Activated naive CD4-positive, alpha-beta T cell treated with anti-CD3 and anti-CD28 coated beads, Interleukin-2, amount 10 ng/mL, durations not matched to agents 7 days and 5 days (primary cell): ENCODE measurements around the gene NIP7.

Experiments
- CTCF ChIA-PET: fragments of 350-600 bp; sonication (Branson Sonifier 250); formaldehyde crosslinking; loops from one replicate; lab custom pipeline; 2021; ENCODE audit warnings: antibody characterized with exemption; lab: Charles Lee
- DNase-seq: peaks from one replicate; pipeline ENCODE4 v3.0.0-alpha.2; 2020
- H3K27ac Mint-ChIP-seq: one replicate; pipeline ENCODE4 v1.8.0; 2021; ENCODE audit warnings: mild to moderate bottlenecking, moderate library complexity, mixed read lengths
- H3K27me3 Mint-ChIP-seq: one replicate; pipeline ENCODE4 v1.8.0; 2021; ENCODE audit warnings: mild to moderate bottlenecking, mixed read lengths
- H3K36me3 Mint-ChIP-seq: one replicate; pipeline ENCODE4 v1.8.0; 2021; ENCODE audit warnings: mixed read lengths
- H3K4me1 Mint-ChIP-seq: one replicate; pipeline ENCODE4 v1.8.0; 2021; ENCODE audit warnings: mixed read lengths
- H3K4me3 Mint-ChIP-seq: one replicate; pipeline ENCODE4 v1.8.0; 2021; ENCODE audit warnings: mild to moderate bottlenecking, moderate library complexity, mixed read lengths
- H3K9me3 Mint-ChIP-seq: one replicate; pipeline ENCODE4 v1.8.0; 2021; ENCODE audit warnings: mixed read lengths

The NIP7 gene

GRCh38 chr16:69324013-69324531 is 15.5 kb upstream of the NIP7 start:
- no peak for DNase-seq
- Mint-ChIP-seq H3K4me1 (peaks cover 41% of the 10 kb centered on the region), H3K27me3 (no peaks in the 10 kb centered on the region), H3K9me3 (no peaks in the 10 kb centered on the region), H3K27ac (peak overlapping the region; percentile 37), H3K4me3 (no peak overlapping the region), H3K36me3 (peaks cover 57% of the 10 kb centered on the region)
- CTCF ChIA-PET, result no interaction called here

DNA sequence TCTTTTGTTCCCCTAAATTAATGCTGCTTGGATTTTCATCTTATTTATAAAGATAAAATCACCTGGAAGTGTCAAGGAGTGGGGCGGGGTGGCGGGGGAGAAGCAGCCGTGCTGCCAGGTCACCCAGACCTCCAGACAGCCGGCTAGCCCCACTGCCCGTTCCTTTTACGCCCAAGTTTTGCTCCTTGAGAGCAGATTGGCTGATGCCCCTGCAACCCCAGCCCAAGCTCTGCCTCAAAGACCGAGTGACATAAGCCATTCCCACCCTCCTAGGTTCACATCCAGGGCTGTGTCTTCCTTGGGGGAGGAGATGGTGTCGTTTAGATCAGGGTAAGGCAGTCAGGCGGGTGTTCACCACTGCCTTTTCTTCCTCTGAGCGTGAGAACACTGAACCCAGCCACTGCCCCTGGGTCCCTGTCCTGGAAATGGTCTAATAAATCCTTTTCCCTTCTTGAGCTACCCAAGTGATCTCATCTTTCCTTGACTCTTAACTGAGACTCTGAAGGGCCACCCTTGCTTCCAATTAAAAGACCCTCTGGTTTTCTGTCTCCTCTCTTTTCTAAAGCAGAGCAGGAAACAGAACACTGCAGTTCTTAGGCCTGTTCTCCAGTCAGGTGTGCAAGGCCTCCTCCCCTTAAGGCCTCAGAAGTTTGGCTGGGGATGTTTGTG is 14.9 kb upstream of the NIP7 start:
- Mint-ChIP-seq H3K4me3 (no peak overlapping the region), H3K27ac (no peak overlapping the region), H3K27me3 (no peaks in the 10 kb centered on the region), H3K9me3 (no peaks in the 10 kb centered on the region), H3K4me1 (peaks cover 47% of the 10 kb centered on the region), H3K36me3 (peaks cover 56% of the 10 kb centered on the region)
- DNase-seq, result no peak
- CTCF ChIA-PET, result no interaction called here

DNA sequence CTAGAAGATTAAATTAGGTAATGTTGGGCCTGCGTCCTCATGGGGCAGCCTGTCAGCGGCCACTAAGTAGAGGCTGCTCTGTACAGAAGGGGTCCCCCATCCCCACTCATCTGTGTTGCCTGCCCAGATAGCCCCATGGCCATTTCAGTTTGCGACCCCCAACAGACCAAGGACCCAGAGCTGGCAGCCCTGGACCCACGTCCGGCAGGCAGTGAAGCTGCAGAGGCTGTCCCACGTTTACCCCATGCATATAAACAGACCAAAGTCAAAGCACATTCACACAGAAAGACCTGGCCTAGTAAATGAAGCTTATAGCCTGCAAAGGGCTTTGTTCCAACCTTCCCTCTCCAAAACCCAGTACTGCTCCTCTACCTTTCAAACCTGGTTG is 13.8 kb upstream of the NIP7 start:
- H3K4me1 Mint-ChIP-seq, result peaks cover 47% of the 10 kb centered on the region
- no peaks in the 10 kb centered on the region for H3K27me3 Mint-ChIP-seq
- peaks cover 55% of the 10 kb centered on the region for H3K36me3 Mint-ChIP-seq
- H3K27ac Mint-ChIP-seq, result peak overlapping the region; percentile 52
- no peak overlapping the region for H3K4me3 Mint-ChIP-seq
- CTCF ChIA-PET, result no interaction called here
- DNase-seq, result no peak
- no peaks in the 10 kb centered on the region for H3K9me3 Mint-ChIP-seq

GRCh38 chr16:69326172-69326873 is 13.2 kb upstream of the NIP7 start:
- Mint-ChIP-seq H3K9me3 (no peaks in the 10 kb centered on the region), H3K36me3 (peaks cover 52% of the 10 kb centered on the region), H3K27me3 (no peaks in the 10 kb centered on the region), H3K27ac (no peak overlapping the region), H3K4me1 (peaks cover 52% of the 10 kb centered on the region), H3K4me3 (no peak overlapping the region)
- CTCF ChIA-PET, result no interaction called here
- no peak for DNase-seq

- H3K4me3 Mint-ChIP-seq, result no peak overlapping the region
- no peak overlapping the region for H3K27ac Mint-ChIP-seq
- H3K4me1 Mint-ChIP-seq, result peaks cover 47% of the 10 kb centered on the region
- H3K36me3 Mint-ChIP-seq, result peaks cover 45% of the 10 kb centered on the region
- DNase-seq, result no peak
- CTCF ChIA-PET, result interaction anchor here (1.3 kb wide), 1 partner anchor 12 kb away, joined by 3 read pairs; no protein-coding TSS in a partner anchor
- H3K9me3 Mint-ChIP-seq, result no peaks in the 10 kb centered on the region
- H3K27me3 Mint-ChIP-seq, result no peaks in the 10 kb centered on the region
Observed at GRCh38 chr16:69327585-69328310, 11.8 kb upstream of the NIP7 start.

DNA sequence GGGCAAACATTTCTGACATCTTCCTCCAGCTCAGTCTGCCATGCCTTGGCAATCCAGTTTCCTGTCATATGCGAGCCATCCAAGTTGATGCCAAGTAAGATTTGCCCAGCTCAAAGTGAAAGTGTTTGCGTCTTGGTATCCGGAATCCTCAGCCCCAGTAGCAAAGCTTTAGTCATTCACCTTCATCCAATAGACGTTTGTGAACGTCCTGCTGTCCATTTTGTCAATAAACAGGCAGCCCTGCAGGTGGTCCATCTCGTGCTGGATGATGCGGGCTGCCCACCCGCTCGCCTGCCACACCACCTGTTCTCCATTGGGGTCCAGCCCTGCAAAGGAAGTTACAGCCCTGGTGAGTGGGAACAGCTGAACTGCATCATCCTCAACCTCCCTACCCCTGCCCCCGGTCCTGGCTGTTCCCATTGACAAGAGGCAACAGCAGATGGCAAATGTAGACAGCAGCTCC is 10.7 kb upstream of the NIP7 start:
- no peak for DNase-seq
- Mint-ChIP-seq H3K27ac (peak overlapping the region; percentile 75), H3K27me3 (no peaks in the 10 kb centered on the region), H3K4me3 (peak overlapping the region; percentile 77), H3K4me1 (peaks cover 50% of the 10 kb centered on the region), H3K9me3 (no peaks in the 10 kb centered on the region), H3K36me3 (peaks cover 48% of the 10 kb centered on the region)
- CTCF ChIA-PET, result interaction anchor here (1.0 to 1.3 kb wide), 3 partner anchors 9 to 57 kb away, joined by 3 to 5 read pairs (median 3); partner anchors contain the start of gene TERF2

DNA sequence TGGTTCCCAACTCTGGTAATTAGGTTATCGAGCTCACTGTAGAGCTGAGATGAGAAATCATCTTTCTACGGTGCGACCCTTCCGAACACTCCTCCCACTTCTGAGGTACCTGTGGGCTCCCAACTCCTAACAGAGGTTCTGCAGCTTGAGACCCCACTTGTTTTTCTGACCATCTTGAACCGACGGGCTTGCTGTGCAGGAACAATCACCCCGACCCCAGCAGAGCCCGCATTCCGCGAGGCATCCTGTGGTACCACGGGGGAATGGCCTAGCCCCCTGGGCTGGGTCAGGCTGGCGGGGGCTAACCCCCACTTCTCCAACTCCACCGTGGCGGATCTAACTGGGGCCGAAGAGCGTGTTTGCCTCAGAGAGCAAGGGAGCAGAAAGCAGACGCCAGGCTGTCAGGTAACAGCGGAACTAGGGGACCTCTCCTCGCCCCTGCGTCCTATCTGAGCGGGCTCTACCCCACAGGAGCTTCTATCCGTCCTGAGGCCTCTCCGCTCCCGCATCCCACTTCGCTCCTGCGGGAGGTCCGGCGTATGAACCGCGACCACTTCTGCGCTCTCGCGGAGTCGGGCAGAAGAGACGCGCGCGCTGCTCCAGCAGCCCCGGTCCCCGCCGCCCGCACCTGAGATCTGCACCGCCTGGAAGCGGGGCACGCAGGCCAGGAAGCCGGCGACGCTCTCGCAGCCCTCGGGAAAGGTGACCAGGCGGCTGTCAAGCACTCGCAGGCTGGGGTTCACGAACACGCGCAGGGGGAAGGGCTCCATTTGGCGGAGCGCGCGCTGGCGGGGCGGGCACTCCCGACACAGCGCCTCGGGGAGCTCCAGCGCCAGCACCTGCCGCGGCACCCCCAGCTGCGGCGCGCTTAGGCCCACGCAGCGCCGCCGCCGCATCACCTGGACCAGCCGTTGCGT is 9.9 kb upstream of the NIP7 start:
- H3K27me3 Mint-ChIP-seq, result no peaks in the 10 kb centered on the region
- no peaks in the 10 kb centered on the region for H3K9me3 Mint-ChIP-seq
- H3K27ac Mint-ChIP-seq, result peak overlapping the region; percentile 75
- peaks cover 53% of the 10 kb centered on the region for H3K4me1 Mint-ChIP-seq
- CTCF ChIA-PET, result interaction anchor here (1.0 to 1.5 kb wide), 4 partner anchors 9 to 57 kb away, joined by 3 to 5 read pairs (median 3); partner anchors contain the start of genes COG8 and TERF2
- peak overlapping the region; percentile 77 for H3K4me3 Mint-ChIP-seq
- DNase-seq, result peak; percentile 67
- peaks cover 53% of the 10 kb centered on the region for H3K36me3 Mint-ChIP-seq

DNA sequence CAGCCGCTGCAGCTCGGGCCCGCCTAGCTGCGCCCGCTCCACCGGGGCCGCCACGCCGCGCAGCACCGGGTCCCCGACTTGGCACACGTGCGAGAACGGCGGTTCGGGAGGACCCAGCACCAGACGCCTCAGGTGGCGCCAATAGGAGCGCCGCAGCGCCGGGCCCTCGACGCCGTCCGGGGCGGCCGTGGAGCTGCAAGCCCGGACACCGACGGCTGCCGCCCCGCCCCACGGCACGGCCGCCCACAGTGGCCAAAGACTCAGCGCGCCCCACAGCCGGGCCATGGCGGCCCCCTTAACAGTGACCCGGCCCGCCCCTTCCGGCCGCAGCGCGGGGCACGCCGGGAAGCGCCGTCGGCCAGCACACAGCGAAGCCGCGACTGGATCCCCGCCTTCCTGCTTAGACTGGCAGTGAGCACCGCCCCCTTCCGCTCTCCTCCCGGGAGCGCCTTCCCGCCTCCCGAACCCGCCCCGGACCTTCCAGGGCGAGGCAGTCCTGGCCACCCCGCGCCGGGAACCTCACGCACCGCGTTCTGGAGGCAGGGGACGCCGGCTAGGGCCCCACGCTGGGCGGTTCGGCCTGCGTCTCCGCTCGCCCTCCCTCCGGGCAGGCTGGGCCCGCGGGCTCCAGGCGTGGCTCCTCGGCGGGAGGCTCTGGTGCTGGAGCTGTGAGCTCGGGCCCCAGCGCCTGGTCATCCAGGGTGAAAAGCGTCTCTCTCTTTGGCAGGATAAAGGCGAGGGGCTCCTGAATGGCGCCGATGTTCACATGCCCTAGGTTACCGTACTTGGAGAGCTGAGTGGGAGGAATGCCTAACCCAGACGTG is 9.1 kb upstream of the NIP7 start, which contains the start of gene PDF:
Gene PDF, minus strand, starts transcription at position 303 of the 824 bp plus-strand sequence. Its CDS starts 18 bp downstream, at position 285.
- H3K9me3 Mint-ChIP-seq, result no peaks in the 10 kb centered on the region
- peak within 1 kb of the TSS; percentile 82 for H3K4me3 Mint-ChIP-seq
- DNase-seq, result peak; percentile 91
- peaks cover 53% of the 10 kb centered on the region for H3K36me3 Mint-ChIP-seq
- H3K4me1 Mint-ChIP-seq, result peaks cover 49% of the 10 kb centered on the region
- no peaks in the 10 kb centered on the region for H3K27me3 Mint-ChIP-seq
- peak within 1 kb of the TSS; percentile 81 for H3K27ac Mint-ChIP-seq
- CTCF ChIA-PET, result interaction anchor here (0.6 to 1.5 kb wide), 2 partner anchors 9 to 791 kb away, joined by 3 read pairs; partner anchors contain the start of gene COG8

- no peak for DNase-seq
- Mint-ChIP-seq H3K9me3 (no peaks in the 10 kb centered on the region), H3K27ac (no peak overlapping the region), H3K36me3 (peaks cover 40% of the 10 kb centered on the region), H3K4me1 (peaks cover 35% of the 10 kb centered on the region), H3K4me3 (no peak overlapping the region), H3K27me3 (no peaks in the 10 kb centered on the region)
- CTCF ChIA-PET, result no interaction called here
Observed at GRCh38 chr16:69334696-69335095, 4.9 kb upstream of the NIP7 start.

DNA sequence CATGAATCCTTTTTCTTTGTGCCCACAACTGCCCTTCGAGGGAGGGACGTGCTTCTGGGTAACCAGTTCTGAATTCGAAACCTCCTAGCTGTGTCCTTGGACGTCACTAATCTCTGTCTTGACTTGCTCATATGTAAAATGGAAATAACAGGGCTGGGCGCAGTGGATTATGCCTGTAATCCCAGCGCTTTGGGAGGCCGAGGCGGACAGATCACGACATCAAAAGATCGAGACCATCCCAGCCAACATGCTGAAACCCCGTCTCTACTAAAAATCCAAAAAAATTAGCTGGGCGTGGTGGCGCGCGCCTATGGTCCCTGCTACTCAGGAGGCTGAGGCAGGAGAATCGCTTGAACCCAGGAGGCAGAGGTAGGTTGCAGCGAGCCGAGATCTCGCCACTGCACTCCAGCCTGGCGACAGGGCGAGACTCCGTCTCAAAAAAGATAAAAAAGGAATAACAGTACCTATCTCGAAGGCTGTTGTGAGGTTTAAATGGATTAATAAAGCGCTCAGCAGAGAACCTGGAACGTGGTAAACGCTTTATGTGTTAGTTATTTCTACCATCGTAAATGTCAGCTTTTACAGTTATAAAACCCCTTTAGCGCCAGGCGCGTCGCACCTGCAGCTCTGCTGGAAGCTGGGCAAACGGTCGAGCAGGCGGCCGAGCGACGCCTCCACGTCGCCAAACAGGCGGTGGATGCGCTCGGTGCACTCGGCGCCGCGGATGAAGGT is 849 bp upstream of the NIP7 start:
- Mint-ChIP-seq H3K4me1 (peaks cover 53% of the 10 kb centered on the region), H3K9me3 (no peaks in the 10 kb centered on the region), H3K27me3 (no peaks in the 10 kb centered on the region), H3K4me3 (peak overlapping the region; percentile 100), H3K27ac (peak overlapping the region; percentile 97), H3K36me3 (peaks cover 55% of the 10 kb centered on the region)
- CTCF ChIA-PET, result interaction anchor here (0.9 to 1.4 kb wide), 2 partner anchors 8 to 10 kb away, joined by 3 to 5 read pairs; partner anchors contain the start of gene PDF
- DNase-seq, result no peak

DNA sequence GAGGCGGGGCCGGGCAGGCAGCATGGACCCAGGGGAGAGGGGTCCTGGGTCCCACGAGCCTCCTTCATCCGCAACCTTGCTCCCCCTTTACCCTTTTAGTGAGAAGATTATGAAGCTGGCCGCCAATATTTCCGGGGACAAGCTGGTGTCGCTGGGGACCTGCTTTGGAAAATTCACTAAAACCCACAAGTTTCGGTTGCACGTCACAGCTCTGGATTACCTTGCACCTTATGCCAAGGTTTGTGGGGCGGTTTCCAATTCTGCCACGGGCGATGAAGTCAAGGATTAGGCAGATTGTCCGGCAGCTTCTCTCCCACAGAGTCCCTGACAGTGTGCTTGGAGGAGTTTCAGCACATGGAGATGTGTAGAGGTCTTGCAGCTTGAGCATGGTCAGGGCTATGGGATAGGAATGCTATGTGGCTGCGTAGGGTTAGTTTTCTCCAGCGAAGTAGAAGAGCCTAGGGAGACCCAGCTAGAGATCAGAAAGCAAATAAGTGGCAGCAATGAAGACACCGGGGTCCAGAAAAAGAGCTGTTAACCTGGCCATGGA is 598 bp downstream of the NIP7 start:
- Mint-ChIP-seq H3K9me3 (no peaks in the 10 kb centered on the region), H3K4me1 (peaks cover 50% of the 10 kb centered on the region)

DNA sequence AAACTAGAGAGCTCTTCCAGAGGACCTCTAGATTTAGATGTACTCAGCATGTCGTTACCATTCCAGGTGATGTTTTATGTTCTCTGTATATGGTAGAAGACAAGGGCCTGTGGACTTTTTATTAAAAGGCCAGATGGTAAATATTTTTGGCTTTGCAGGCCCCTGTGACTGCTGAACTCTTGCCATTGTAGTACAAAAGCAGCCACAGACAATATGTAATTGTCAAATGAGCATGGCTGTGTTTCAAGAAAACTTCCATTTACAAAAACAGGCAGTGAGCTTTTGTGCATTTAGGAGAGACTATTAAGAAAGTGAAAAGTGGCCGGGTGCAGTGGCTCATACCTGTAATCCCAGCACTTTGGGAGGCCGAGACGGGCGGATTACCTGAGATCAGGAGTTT is 4.6 kb downstream of the NIP7 start:
- no peak for DNase-seq
- H3K27me3 Mint-ChIP-seq, result no peaks in the 10 kb centered on the region
- H3K4me1 Mint-ChIP-seq, result peaks cover 30% of the 10 kb centered on the region
- no peak overlapping the region for H3K4me3 Mint-ChIP-seq
- H3K27ac Mint-ChIP-seq, result no peak overlapping the region
- H3K9me3 Mint-ChIP-seq, result no peaks in the 10 kb centered on the region
- CTCF ChIA-PET, result no interaction called here
- peaks cover 39% of the 10 kb centered on the region for H3K36me3 Mint-ChIP-seq

More for the DNA sequence above, 598 bp downstream of the NIP7 start:
- peak; percentile 55 for DNase-seq
- Mint-ChIP-seq H3K27ac (peak overlapping the region; percentile 97), H3K27me3 (no peaks in the 10 kb centered on the region), H3K36me3 (peaks cover 46% of the 10 kb centered on the region), H3K4me3 (peak overlapping the region; percentile 100)
- CTCF ChIA-PET, result interaction anchor here (0.6 to 2.0 kb wide), 4 partner anchors 43 to 334 kb away, joined by 3 to 9 read pairs (median 4); no protein-coding TSS in a partner anchor
